Brain microvascular endothelial cell (primary cell): ENCODE results near the gene PLXNA2.

Experiments used
- DNase-seq: peaks from one replicate; pipeline ENCODE4 v3.0.0-alpha.2; 2020
- H3K27ac ChIP-seq: fragments of 250-450 bp; sonication (Bioruptor Pico); 2 replicates; pipeline ENCODE4 v1.5.1; 2020; ENCODE audit warnings: mild to moderate bottlenecking, moderate library complexity
- H3K27me3 ChIP-seq: fragments of 250-450 bp; sonication (Bioruptor Pico); replicated peaks from 2 replicates; pipeline ENCODE4 v1.5.1; 2020; ENCODE audit warnings: mild to moderate bottlenecking
- H3K36me3 ChIP-seq: fragments of 250-450 bp; sonication (Bioruptor Pico); replicated peaks from 2 replicates; pipeline ENCODE4 v1.5.1; 2020; ENCODE audit warnings: mild to moderate bottlenecking
- H3K4me3 ChIP-seq: 2 replicates; pipeline ENCODE4 v1.5.1; 2011; ENCODE audit warnings: low read depth, mild to moderate bottlenecking, control low read depth, low read length, moderate library complexity
- in situ Hi-C: cut with HindIII; loops from 2 replicates; pipeline ENCODE4 v1.10.0; 2017; ENCODE audit warnings: low sequenced_read_pairs, low pct_ligation_motif_present
- TF ChIP-seq, protein P1 (sequence below): IDR thresholded peaks from 2 replicates; pipeline ENCODE4 v1.5.1; 2011; ENCODE audit warnings: low read depth, mild to moderate bottlenecking, moderate library complexity, low read length, control low read depth, inconsistent platforms; ENCODE audit errors: missing control alignments

The PLXNA2 gene

DNA sequence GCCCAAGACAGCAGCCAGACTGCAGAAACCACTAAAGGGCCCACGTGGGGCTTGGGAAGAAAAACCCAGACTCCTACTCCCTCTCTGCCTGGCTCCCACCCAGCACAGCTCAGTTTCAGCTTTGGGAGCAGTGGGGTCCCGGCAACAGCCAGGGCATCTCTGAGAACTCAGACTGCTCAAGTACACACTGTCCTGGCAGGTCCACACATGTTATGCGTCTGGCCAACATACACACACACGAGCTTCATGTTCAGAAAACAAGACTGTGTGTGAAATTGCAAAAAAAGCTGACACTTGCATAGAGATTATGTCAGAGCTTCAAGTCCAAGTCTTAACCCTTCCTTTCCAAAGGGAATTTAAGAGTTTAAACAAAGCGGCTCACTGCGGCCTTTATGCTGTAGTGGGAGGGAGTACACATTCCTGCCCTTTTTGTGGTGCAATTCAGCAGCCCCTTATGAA is 196.7 kb downstream of the PLXNA2 start:
- peaks cover 34% of the 10 kb centered on the region for H3K36me3 ChIP-seq
- DNase-seq = peak; percentile 10
- no peak overlapping the region for H3K4me3 ChIP-seq
- no peaks in the 10 kb centered on the region for H3K27me3 ChIP-seq
- TF ChIP-seq, protein P1, sequence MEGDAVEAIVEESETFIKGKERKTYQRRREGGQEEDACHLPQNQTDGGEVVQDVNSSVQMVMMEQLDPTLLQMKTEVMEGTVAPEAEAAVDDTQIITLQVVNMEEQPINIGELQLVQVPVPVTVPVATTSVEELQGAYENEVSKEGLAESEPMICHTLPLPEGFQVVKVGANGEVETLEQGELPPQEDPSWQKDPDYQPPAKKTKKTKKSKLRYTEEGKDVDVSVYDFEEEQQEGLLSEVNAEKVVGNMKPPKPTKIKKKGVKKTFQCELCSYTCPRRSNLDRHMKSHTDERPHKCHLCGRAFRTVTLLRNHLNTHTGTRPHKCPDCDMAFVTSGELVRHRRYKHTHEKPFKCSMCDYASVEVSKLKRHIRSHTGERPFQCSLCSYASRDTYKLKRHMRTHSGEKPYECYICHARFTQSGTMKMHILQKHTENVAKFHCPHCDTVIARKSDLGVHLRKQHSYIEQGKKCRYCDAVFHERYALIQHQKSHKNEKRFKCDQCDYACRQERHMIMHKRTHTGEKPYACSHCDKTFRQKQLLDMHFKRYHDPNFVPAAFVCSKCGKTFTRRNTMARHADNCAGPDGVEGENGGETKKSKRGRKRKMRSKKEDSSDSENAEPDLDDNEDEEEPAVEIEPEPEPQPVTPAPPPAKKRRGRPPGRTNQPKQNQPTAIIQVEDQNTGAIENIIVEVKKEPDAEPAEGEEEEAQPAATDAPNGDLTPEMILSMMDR = no peak
- H3K27ac ChIP-seq = no peak overlapping the region
- in situ Hi-C loops = no loop called here

DNA sequence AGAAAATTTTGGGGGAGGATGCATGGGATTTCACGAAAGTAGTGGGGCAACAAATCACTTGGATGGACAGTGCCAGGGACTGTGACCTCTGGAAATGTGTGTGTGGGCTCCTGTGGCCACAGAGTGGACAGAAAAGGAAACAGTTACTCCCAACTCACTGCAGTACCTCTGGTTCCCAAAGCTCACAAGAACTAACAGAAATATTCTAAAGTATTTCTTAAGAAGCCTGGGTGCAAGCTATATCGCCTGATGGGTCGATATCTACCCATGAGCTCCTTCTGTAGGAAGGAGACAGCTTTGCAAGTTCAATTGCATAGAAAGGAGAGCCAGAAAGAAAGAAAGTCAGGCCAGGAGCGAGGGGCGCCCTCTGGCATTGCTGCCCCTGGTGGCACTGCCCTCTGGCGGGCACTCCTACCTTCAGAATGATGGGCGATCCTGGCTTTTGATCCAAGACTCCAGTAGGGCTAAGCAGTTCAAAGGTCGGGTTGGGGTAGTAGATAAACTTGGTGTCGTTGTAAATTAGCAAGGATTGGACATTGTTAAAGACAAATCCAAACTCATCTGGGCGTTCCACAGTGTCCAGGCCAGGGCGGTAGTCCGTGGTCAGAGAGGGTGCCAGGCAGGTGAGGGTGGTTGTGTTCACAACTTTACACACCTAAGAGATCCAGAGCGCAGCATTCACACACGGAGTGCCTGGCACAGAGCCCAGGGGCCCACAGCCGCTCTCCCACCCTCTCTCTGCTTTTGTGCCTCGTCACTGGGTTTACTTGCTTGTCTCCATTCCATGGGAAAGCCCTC is 198.5 kb downstream of the PLXNA2 start:
- peaks cover 34% of the 10 kb centered on the region for H3K36me3 ChIP-seq
- H3K27ac ChIP-seq = no peak overlapping the region
- DNase-seq = no peak
- TF ChIP-seq, protein P1 = peak; percentile 41
- in situ Hi-C loops = no loop called here
- H3K4me3 ChIP-seq = no peak overlapping the region
- H3K27me3 ChIP-seq = no peaks in the 10 kb centered on the region

DNA sequence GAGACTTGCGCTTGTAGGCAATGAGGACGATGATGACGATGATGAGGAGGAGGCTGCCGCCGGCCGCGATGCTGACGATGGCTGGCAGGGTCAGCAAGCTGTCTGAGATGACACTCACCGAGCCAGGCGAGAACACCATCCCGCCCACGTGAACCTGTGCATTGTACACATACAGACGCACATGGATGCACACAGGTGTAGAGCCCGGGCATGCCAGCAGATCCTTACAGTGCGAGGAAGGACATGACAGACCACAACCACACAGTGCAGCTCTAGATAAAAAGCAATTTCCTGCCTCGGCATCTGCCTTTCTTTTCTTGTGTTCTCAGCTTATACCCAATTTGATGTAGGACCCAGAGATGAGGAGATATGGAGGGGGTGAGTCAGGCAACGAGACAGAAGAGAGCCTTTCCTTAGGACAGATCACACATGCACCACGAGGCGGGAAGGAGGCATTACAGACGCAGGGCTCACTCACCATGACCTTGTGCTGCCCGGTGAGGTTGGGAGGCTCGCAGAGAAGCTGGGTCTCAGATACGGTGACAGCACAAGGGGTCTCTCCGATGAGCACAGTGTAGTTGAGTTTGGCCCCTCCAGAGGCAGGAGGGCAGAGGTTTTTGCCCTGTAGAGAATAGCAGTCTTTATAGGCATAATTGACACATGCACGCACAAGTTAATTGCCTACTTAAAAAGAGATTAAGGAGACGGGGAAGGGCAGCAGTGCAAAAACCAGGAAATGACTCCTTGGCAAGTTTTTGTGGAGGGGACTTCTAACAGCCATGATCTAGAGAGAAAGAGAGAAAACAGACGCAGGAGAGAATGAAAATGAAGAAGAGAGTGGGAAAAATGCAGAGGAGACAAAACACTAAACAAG is 199.4 kb downstream of the PLXNA2 start:
- TF ChIP-seq, protein P1 = no peak
- Histone ChIP-seq H3K27ac (no peak overlapping the region), H3K27me3 (no peaks in the 10 kb centered on the region), H3K4me3 (no peak overlapping the region), H3K36me3 (peaks cover 34% of the 10 kb centered on the region)
- no peak for DNase-seq
- in situ Hi-C loops = no loop called here

DNA sequence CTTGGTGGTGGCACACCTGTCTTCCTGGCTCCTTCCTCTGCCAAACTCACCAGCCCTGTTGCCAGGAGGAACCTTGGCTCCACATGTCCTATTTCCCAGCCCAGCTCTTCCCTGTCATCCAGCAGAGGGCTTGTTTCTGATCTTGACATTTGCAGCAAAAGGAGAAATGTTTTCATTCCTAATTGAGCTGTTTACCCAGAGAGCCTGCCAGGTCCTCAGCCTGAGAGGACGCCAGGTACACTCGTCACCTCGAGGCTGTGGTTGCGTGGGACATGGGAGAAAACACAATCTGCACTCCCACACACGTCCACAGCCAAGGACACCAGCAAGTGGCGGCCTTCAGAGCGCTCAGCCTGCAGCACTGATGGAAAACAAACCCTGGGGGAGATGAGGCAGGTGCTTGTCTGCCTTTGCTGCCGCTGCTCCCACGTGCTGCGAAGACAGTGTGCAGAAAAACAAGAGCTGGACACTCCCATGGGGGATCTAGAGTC is 200.4 kb downstream of the PLXNA2 start:
- in situ Hi-C loops = no loop called here
- Histone ChIP-seq H3K27me3 (no peaks in the 10 kb centered on the region), H3K4me3 (no peak overlapping the region), H3K27ac (no peak overlapping the region), H3K36me3 (peaks cover 34% of the 10 kb centered on the region)
- DNase-seq = no peak
- TF ChIP-seq, protein P1 = no peak

DNA sequence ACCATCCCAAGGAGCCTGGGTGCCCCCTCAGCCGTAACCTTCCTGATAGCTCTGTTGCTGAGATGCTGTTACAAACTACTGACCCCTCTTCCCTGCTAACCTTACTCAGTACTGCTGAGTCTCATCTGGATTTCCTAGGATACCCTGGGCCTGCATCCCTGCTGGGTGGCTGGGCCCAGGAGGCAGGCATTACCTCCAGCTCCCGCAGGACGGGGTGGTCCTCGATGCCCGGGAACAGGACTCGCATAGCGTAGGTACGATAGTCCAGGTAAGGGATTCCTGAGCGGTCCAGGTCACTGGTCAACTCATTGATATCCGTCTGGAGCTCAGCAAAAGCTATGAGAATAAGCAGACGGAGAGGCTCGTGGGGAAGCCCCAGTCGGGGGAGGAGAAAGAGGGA is 201.3 kb downstream of the PLXNA2 start:
- peaks cover 43% of the 10 kb centered on the region for H3K36me3 ChIP-seq
- no peak for DNase-seq
- TF ChIP-seq, protein P1 = no peak
- no peak overlapping the region for H3K4me3 ChIP-seq
- H3K27me3 ChIP-seq = no peaks in the 10 kb centered on the region
- H3K27ac ChIP-seq = no peak overlapping the region
- in situ Hi-C loops = no loop called here
